Mesendoderm (in vitro differentiated cells): ENCODE results near the gene CETP.

ENCODE experiments used
- DNase-seq: peaks from one replicate; pipeline ENCODE4 v3.0.0; 2013
- H2AK5ac ChIP-seq: 2 replicates; pipeline ENCODE4 v1.6.1; 2013; ENCODE audit warnings: low read length, inconsistent platforms
- H2BK120ac ChIP-seq: 2 replicates; pipeline ENCODE4 v1.6.1; 2013; ENCODE audit warnings: low read depth, mild to moderate bottlenecking, low read length, moderate library complexity, mixed read lengths
- H2BK15ac ChIP-seq: replicated peaks from 2 replicates; pipeline ENCODE4 v1.6.1; 2013; ENCODE audit warnings: low read depth, mild to moderate bottlenecking, moderate library complexity
- H2BK5ac ChIP-seq: 2 replicates; pipeline ENCODE4 v1.6.1; 2013; ENCODE audit warnings: low read length, inconsistent platforms
- H3K18ac ChIP-seq: 2 replicates; pipeline ENCODE4 v1.6.1; 2013; ENCODE audit warnings: mild to moderate bottlenecking, low read length, mixed read lengths
- H3K23ac ChIP-seq: one replicate; pipeline ENCODE4 v1.6.1; 2013; ENCODE audit warnings: low read length
- H3K27ac ChIP-seq: 2 replicates; pipeline ENCODE4 v1.5.1; 2013; ENCODE audit warnings: low read depth, mild to moderate bottlenecking, inconsistent platforms, low read length, moderate library complexity
- H3K27me3 ChIP-seq: 2 replicates; pipeline ENCODE4 v1.6.1; 2013; ENCODE audit warnings: low read length, control low read depth, mild to moderate bottlenecking, inconsistent platforms; ENCODE audit not compliant: insufficient read depth, poor library complexity
- H3K36me3 ChIP-seq: 2 replicates; pipeline ENCODE4 v1.6.1; 2013; ENCODE audit warnings: low read length, inconsistent platforms; ENCODE audit not compliant: control insufficient read depth, insufficient read depth
- H3K4ac ChIP-seq: one replicate; pipeline ENCODE4 v1.6.1; 2013; ENCODE audit warnings: low read depth, mild to moderate bottlenecking, low read length, moderate library complexity
- H3K4me1 ChIP-seq: 2 replicates; pipeline ENCODE4 v1.6.1; 2013; ENCODE audit warnings: low read depth, low read length, inconsistent platforms; ENCODE audit not compliant: control insufficient read depth
- H3K4me2 ChIP-seq: 2 replicates; pipeline ENCODE4 v1.6.1; 2013; ENCODE audit warnings: low read length
- H3K4me3 ChIP-seq: 2 replicates; pipeline ENCODE4 v1.5.1; 2013; ENCODE audit warnings: mild to moderate bottlenecking, low read length
- H3K56ac ChIP-seq: one replicate; pipeline ENCODE4 v1.6.1; 2013; ENCODE audit warnings: low read length
- H3K79me1 ChIP-seq: 2 replicates; pipeline ENCODE4 v1.6.1; 2013; ENCODE audit warnings: low read length, inconsistent platforms
- H3K79me2 ChIP-seq: 2 replicates; pipeline ENCODE4 v1.6.1; 2013; ENCODE audit warnings: mild to moderate bottlenecking, low read length; ENCODE audit not compliant: control insufficient read depth, insufficient read depth
- H3K9ac ChIP-seq: 2 replicates; pipeline ENCODE4 v1.6.1; 2013; ENCODE audit warnings: low read length, inconsistent platforms
- H4K5ac ChIP-seq: one replicate; pipeline ENCODE4 v1.6.1; 2013; ENCODE audit warnings: low read length
- H4K8ac ChIP-seq: one replicate; pipeline ENCODE4 v1.6.1; 2013; ENCODE audit warnings: low read depth, mild to moderate bottlenecking, control low read depth, low read length, moderate library complexity
- WGBS: extraction: QIAGEN DNeasy Blood & Tissue Kit; methylation state at CpG from one replicate; pipeline ENCODE4 v1.1.7; 2013; ENCODE audit warnings: low lambda C conversion rate, missing lambda C conversion rate; ENCODE audit not compliant: insufficient coverage; ENCODE audit errors: extremely low coverage; 5-methylcytosine and 5-hydroxymethylcytosine counted together

The CETP gene

DNA sequence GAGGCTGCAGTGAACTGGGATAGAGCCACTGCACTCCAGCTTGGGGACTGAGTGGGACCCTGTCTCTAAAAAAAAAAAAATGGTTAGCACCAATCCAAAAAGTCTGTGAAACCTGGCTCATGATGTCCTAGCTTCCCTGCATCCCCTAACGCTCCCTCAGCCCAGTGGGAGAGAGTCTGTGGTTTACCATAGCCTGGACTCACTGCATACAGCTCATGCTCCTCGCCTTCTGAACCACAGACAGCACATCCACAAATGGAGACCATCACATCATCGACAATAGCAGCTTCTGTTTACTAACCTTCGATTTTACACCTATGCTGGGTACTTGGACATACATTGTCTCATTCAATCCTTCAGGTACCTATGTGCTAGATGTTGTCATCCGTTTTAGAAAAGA is 71.2 kb downstream of the CETP start:
- H3K36me3 ChIP-seq, result no peaks in the 10 kb centered on the region
- H3K18ac ChIP-seq, result no peak overlapping the region
- no peak overlapping the region for H2AK5ac ChIP-seq
- no peaks in the 10 kb centered on the region for H3K79me1 ChIP-seq
- no CpG with 5 or more reads among the region's 5 CpGs for WGBS
- H3K27ac ChIP-seq, result no peak overlapping the region
- no peak overlapping the region for H2BK120ac ChIP-seq
- no peak overlapping the region for H2BK15ac ChIP-seq
- no peak overlapping the region for H2BK5ac ChIP-seq
- no peaks in the 10 kb centered on the region for H3K79me2 ChIP-seq
- no peaks in the 10 kb centered on the region for H3K27me3 ChIP-seq
- no peak overlapping the region for H3K4me2 ChIP-seq
- H3K56ac ChIP-seq, result no peak overlapping the region
- no peak for DNase-seq
- no peak overlapping the region for H3K4me3 ChIP-seq
- H4K5ac ChIP-seq, result no peak overlapping the region
- no peaks in the 10 kb centered on the region for H3K4me1 ChIP-seq
- no peak overlapping the region for H3K9ac ChIP-seq
- no peak overlapping the region for H4K8ac ChIP-seq
- no peak overlapping the region for H3K23ac ChIP-seq
- no peak overlapping the region for H3K4ac ChIP-seq
